DOHH2 (cell line): ENCODE results near the gene UPP1.
A peak's percentile ranks its signal among the peaks of the same experiment; 100 is the strongest.

ENCODE experiments used
- H3F3A ChIP-seq: fragments of 200-600 bp; sonication (generic), shearing (Covaris generic); 2 replicates; pipeline ENCODE4 v1.6.0; 2016; ENCODE audit warnings: antibody characterized with exemption, mild to moderate bottlenecking; ENCODE audit not compliant: control insufficient read depth, insufficient read depth
- H3K27ac ChIP-seq: fragments of 200-600 bp; sonication (generic); 2 replicates; pipeline ENCODE4 v1.5.1; 2014; ENCODE audit warnings: low read depth, mild to moderate bottlenecking, low read length, moderate library complexity
- H3K27me3 ChIP-seq: fragments of 200-600 bp; sonication (generic); 2 replicates; pipeline ENCODE4 v1.6.1; 2014; ENCODE audit warnings: mild to moderate bottlenecking, low read length, mixed read lengths; ENCODE audit not compliant: control insufficient read depth
- H3K36me3 ChIP-seq: fragments of 200-600 bp; sonication (generic); 2 replicates; pipeline ENCODE4 v1.6.1; 2014; ENCODE audit warnings: mild to moderate bottlenecking, low read length, moderate library complexity, mixed read lengths; ENCODE audit not compliant: control insufficient read depth
- H3K4me1 ChIP-seq: fragments of 200-600 bp; sonication (generic); 2 replicates; pipeline ENCODE4 v1.6.1; 2014; ENCODE audit warnings: mild to moderate bottlenecking, low read length, mixed read lengths; ENCODE audit not compliant: control insufficient read depth
- H3K4me2 ChIP-seq: fragments of 200-600 bp; sonication (generic); 2 replicates; pipeline ENCODE4 v1.6.0; 2014; ENCODE audit warnings: mild to moderate bottlenecking, low read length, moderate library complexity
- H3K4me3 ChIP-seq: fragments of 200-600 bp; sonication (generic); 2 replicates; pipeline ENCODE4 v1.5.1; 2014; ENCODE audit warnings: mild to moderate bottlenecking, low read length, mixed read lengths
- H3K79me2 ChIP-seq: fragments of 200-600 bp; sonication (generic); 2 replicates; pipeline ENCODE4 v1.6.1; 2014; ENCODE audit warnings: mild to moderate bottlenecking, low read length, mixed read lengths; ENCODE audit not compliant: control insufficient read depth
- H3K9me2 ChIP-seq: fragments of 200-600 bp; sonication (generic); replicated peaks from 2 replicates; pipeline ENCODE4 v1.6.1; 2014; ENCODE audit warnings: mild to moderate bottlenecking, low read length, mixed read lengths; ENCODE audit not compliant: control insufficient read depth
- H3K9me3 ChIP-seq: fragments of 200-600 bp; sonication (generic); 2 replicates; pipeline ENCODE4 v1.6.1; 2014; ENCODE audit warnings: antibody characterized with exemption, low read length, mixed read lengths; ENCODE audit not compliant: control insufficient read depth, insufficient read depth
- H4K20me1 ChIP-seq: fragments of 200-600 bp; sonication (generic); 2 replicates; pipeline ENCODE4 v1.6.0; 2014; ENCODE audit warnings: low read depth, mild to moderate bottlenecking, antibody characterized with exemption, low read length, moderate library complexity; ENCODE audit not compliant: control insufficient read depth, insufficient read depth
- CTCF ChIP-seq: fragments of 200-600 bp; sonication (generic); IDR thresholded peaks from one replicate; pipeline ENCODE4 v1.5.1; 2014; ENCODE audit warnings: antibody characterized with exemption, mild to moderate bottlenecking, low read depth, low read length; ENCODE audit not compliant: poor library complexity, severe bottlenecking
- EZH2phosphoT487 ChIP-seq: fragments of 200-600 bp; sonication (generic); IDR thresholded peaks from 2 replicates; pipeline ENCODE4 v1.6.1; 2017; ENCODE audit warnings: borderline replicate concordance, mild to moderate bottlenecking, antibody characterized with exemption, low read length, moderate library complexity, mixed read lengths

The UPP1 gene

GRCh38 chr7:48089046-48090003 is at the start of gene UPP1:
TSS of gene UPP1 (plus strand) at chr7:48089265. CDS start at chr7:48094784, 5,519 bp downstream.
- no peaks in the 10 kb centered on the region for H3K9me3 ChIP-seq
- H3K4me3 ChIP-seq = peak within 1 kb of the TSS; percentile 71
- H4K20me1 ChIP-seq = no peaks in the 10 kb centered on the region
- H3K4me2 ChIP-seq = peak within 1 kb of the TSS; percentile 87
- no peaks in the 10 kb centered on the region for H3K9me2 ChIP-seq
- H3K79me2 ChIP-seq = no peaks in the 10 kb centered on the region
- TF ChIP-seq EZH2phosphoT487 (peak; percentile 28; the same call in 1 of the 2 replicates), CTCF (no peak)
- H3K27me3 ChIP-seq = peaks cover 29% of the 10 kb centered on the region
- H3K27ac ChIP-seq = no peak within 1 kb of the TSS
- H3F3A ChIP-seq = peaks cover 5% of the 10 kb centered on the region; the same call in 1 of the 2 replicates
- H3K4me1 ChIP-seq = peaks cover 21% of the 10 kb centered on the region
- H3K36me3 ChIP-seq = no peaks in the 10 kb centered on the region

- no peak overlapping the region for H3K4me3 ChIP-seq
- no peaks in the 10 kb centered on the region for H3F3A ChIP-seq
- no peaks in the 10 kb centered on the region for H3K27me3 ChIP-seq
- H3K36me3 ChIP-seq = no peaks in the 10 kb centered on the region
- H4K20me1 ChIP-seq = no peaks in the 10 kb centered on the region
- no peaks in the 10 kb centered on the region for H3K79me2 ChIP-seq
- no peaks in the 10 kb centered on the region for H3K4me1 ChIP-seq
- H3K9me2 ChIP-seq = no peaks in the 10 kb centered on the region
- H3K9me3 ChIP-seq = no peaks in the 10 kb centered on the region
- no peak overlapping the region for H3K4me2 ChIP-seq
- H3K27ac ChIP-seq = no peak overlapping the region
- TF ChIP-seq EZH2phosphoT487 = no peak
- TF ChIP-seq CTCF = no peak
Measured at GRCh38 chr7:48040944-48041652, 48.0 kb upstream of the UPP1 start.

GRCh38 chr7:48041653-48041970 is 47.5 kb upstream of the UPP1 start:
- Histone ChIP-seq H4K20me1 (no peaks in the 10 kb centered on the region), H3K4me3 (no peak overlapping the region), H3K79me2 (no peaks in the 10 kb centered on the region), H3K9me2 (no peaks in the 10 kb centered on the region), H3K36me3 (no peaks in the 10 kb centered on the region), H3K27me3 (no peaks in the 10 kb centered on the region), H3K4me1 (no peaks in the 10 kb centered on the region), H3K4me2 (no peak overlapping the region), H3F3A (no peaks in the 10 kb centered on the region), H3K27ac (no peak overlapping the region), H3K9me3 (no peaks in the 10 kb centered on the region)
- TF ChIP-seq CTCF (no peak), EZH2phosphoT487 (no peak)
